Mesenchymal stem cell (in vitro differentiated cells and primary cell): ENCODE measurements around the gene VWA1.
"Not testable (repeated sequence)": the region's sequence is repeated elsewhere in the genome, so short reads cannot be mapped to it uniquely, and the experiment has no call there.

Experiments used
- DNase-seq: peaks from one replicate; pipeline ENCODE4 v3.0.0-alpha.2; 2013
- H2AFZ ChIP-seq: one replicate; pipeline ENCODE4 v1.6.1; 2013; ENCODE audit warnings: low read depth, mild to moderate bottlenecking, control low read depth, inconsistent platforms, low read length, moderate library complexity
- H2AK5ac ChIP-seq: 2 replicates; pipeline ENCODE4 v1.6.1; 2013; ENCODE audit warnings: low read length, moderate library complexity, mild to moderate bottlenecking, inconsistent platforms; ENCODE audit not compliant: severe bottlenecking
- H2BK120ac ChIP-seq: one replicate; pipeline ENCODE4 v1.6.1; 2013; ENCODE audit warnings: low read depth, mild to moderate bottlenecking, inconsistent platforms, low read length, moderate library complexity
- H2BK12ac ChIP-seq, 2 experiments: one replicate each; pipeline ENCODE4 v1.6.1; 2013; ENCODE audit warnings: inconsistent platforms in 2 of 2, low read length in 2 of 2, mild to moderate bottlenecking in 2 of 2, moderate library complexity in 2 of 2, control low read depth in 1 of 2
- H2BK15ac ChIP-seq: one replicate; pipeline ENCODE4 v1.6.1; 2013; ENCODE audit warnings: mild to moderate bottlenecking, low read depth, inconsistent platforms; ENCODE audit not compliant: poor library complexity, severe bottlenecking
- H2BK5ac ChIP-seq: 2 replicates; pipeline ENCODE4 v1.6.1; 2013; ENCODE audit warnings: low read depth, mild to moderate bottlenecking, low read length, control low read depth, inconsistent platforms; ENCODE audit not compliant: poor library complexity, severe bottlenecking
- H3K14ac ChIP-seq, 2 experiments: one replicate each; pipeline ENCODE4 v1.6.1; 2013; ENCODE audit warnings: inconsistent platforms in 2 of 2, low read length in 2 of 2, control low read depth in 1 of 2, mild to moderate bottlenecking in 1 of 2, moderate library complexity in 1 of 2
- H3K18ac ChIP-seq, 2 experiments: one replicate each; pipeline ENCODE4 v1.6.1; 2013; ENCODE audit warnings: inconsistent platforms in 2 of 2, low read length in 2 of 2, control low read depth in 1 of 2, low read depth in 1 of 2, mild to moderate bottlenecking in 1 of 2
- H3K23ac ChIP-seq, 2 experiments: one replicate each; pipeline ENCODE4 v1.6.1; 2013; ENCODE audit warnings: inconsistent platforms in 2 of 2, low read length in 2 of 2, mild to moderate bottlenecking in 2 of 2, moderate library complexity in 2 of 2, control low read depth in 1 of 2
- H3K27ac ChIP-seq: 2 replicates; pipeline ENCODE4 v1.5.1; 2013; ENCODE audit warnings: mild to moderate bottlenecking, moderate library complexity, low read length, control low read depth, inconsistent platforms; ENCODE audit not compliant: poor library complexity, severe bottlenecking
- H3K27me3 ChIP-seq, 2 experiments: 2 replicates each; pipeline versions ENCODE4 v1.6.1 to v1.7.0; 2013; ENCODE audit warnings: low read length in 2 of 2, mild to moderate bottlenecking in 2 of 2, moderate library complexity in 2 of 2, control low read depth in 1 of 2, inconsistent platforms in 1 of 2; ENCODE audit not compliant: control insufficient read depth in 1 of 2, insufficient read depth in 1 of 2
- H3K36me3 ChIP-seq, 2 experiments: 2 replicates each; pipeline versions ENCODE4 v1.6.1 to v1.7.0; 2013; ENCODE audit warnings: low read length in 2 of 2, control low read depth in 1 of 2, inconsistent platforms in 1 of 2, low read depth in 1 of 2, mild to moderate bottlenecking in 1 of 2; ENCODE audit not compliant: insufficient read depth in 2 of 2, control insufficient read depth in 1 of 2
- H3K4ac ChIP-seq, 2 experiments: one replicate each; pipeline ENCODE4 v1.6.1; 2013; ENCODE audit warnings: inconsistent platforms in 2 of 2, low read length in 2 of 2, mild to moderate bottlenecking in 2 of 2, moderate library complexity in 2 of 2, control low read depth in 1 of 2, low read depth in 1 of 2
- H3K4me1 ChIP-seq: 2 replicates; pipeline ENCODE4 v1.6.1; 2013; ENCODE audit warnings: low read depth, low read length, control low read depth; ENCODE audit not compliant: control insufficient read depth, insufficient read depth
- H3K4me2 ChIP-seq: 2 replicates; pipeline ENCODE4 v1.6.1; 2013; ENCODE audit warnings: low read length, mild to moderate bottlenecking, inconsistent platforms; ENCODE audit not compliant: poor library complexity, severe bottlenecking
- H3K4me3 ChIP-seq, 2 experiments: 2 replicates each; pipeline versions ENCODE4 v1.5.1 to v1.7.0; 2013; ENCODE audit warnings: low read length in 2 of 2, mild to moderate bottlenecking in 2 of 2, control low read depth in 1 of 2, low read depth in 1 of 2; ENCODE audit not compliant: insufficient read depth in 1 of 2
- H3K79me1 ChIP-seq: replicated peaks from 2 replicates; pipeline ENCODE4 v1.6.1; 2013; ENCODE audit warnings: mild to moderate bottlenecking, control low read depth, low read length, inconsistent platforms; ENCODE audit not compliant: poor library complexity, severe bottlenecking
- H3K9ac ChIP-seq: 2 replicates; pipeline ENCODE4 v1.7.0; 2013; ENCODE audit warnings: mild to moderate bottlenecking, low read length, moderate library complexity
- H3K9me3 ChIP-seq: 2 replicates; pipeline ENCODE4 v1.7.0; 2013; ENCODE audit warnings: mild to moderate bottlenecking, low read length; ENCODE audit not compliant: control insufficient read depth
- H4K8ac ChIP-seq: one replicate; pipeline ENCODE4 v1.6.1; 2013; ENCODE audit warnings: inconsistent platforms, mild to moderate bottlenecking, low read length, moderate library complexity
- H4K91ac ChIP-seq: one replicate; pipeline ENCODE4 v1.6.1; 2013; ENCODE audit warnings: mild to moderate bottlenecking, low read length, inconsistent platforms
- WGBS: methylation state at CpG from one replicate; pipeline ENCODE4 v1.1.7; 2013; ENCODE audit warnings: mixed read lengths; 5-methylcytosine and 5-hydroxymethylcytosine counted together

VWA1 gene

DNA sequence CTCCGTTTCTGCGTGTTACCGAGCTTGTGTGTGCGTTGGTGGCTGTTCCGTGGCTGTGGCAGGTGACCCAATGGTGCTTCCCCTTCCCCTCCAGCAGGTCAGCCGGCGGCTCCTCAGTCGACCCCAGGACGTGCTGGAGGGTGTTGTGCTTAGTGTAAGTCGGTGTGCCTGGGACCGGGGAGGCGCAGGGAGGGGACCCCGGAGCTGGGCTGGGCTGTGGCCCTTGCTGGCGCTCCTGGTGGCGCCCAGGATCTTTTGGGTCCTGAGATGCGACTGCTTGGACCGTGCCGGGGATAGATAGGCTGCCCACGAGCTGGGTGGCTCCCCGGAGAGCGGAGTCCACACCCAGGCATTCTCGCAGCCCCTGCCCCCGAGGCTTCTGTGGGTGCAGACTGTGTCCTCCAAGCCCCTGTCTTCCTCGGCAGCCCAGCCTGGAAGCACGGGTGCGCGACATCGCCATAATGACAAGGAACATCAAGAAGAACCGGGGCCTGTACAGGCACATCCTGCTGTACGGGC, 19.9 kb downstream of the VWA1 start:
- Histone ChIP-seq H3K18ac (no peak overlapping the region), H2AFZ (no peak overlapping the region), H3K4me1 (peaks cover 4% of the 10 kb centered on the region), H3K79me1 (no peaks in the 10 kb centered on the region), H2BK12ac (no peak overlapping the region), H3K9me3 (no peaks in the 10 kb centered on the region), H4K91ac (no peak overlapping the region), H2BK120ac (no peak overlapping the region), H3K4me3 (no peak overlapping the region), H2AK5ac (no peak overlapping the region), H3K36me3 (peaks cover 0 to 2% of the 10 kb centered on the region in 2 experiments), H4K8ac (no peak overlapping the region), H3K4ac (no peak overlapping the region), H2BK15ac (no peak overlapping the region), H3K9ac (no peak overlapping the region), H3K27me3 (peaks cover 0 to 7% of the 10 kb centered on the region in 2 experiments), H3K4me2 (no peak overlapping the region), H3K14ac (no peak overlapping the region), H3K23ac (no peak overlapping the region), H3K27ac (no peak overlapping the region), H2BK5ac (no peak overlapping the region)
- WGBS: 93% methylated on average over 26 of the region's 30 CpGs
- no peak for DNase-seq

GRCh38 chr1:1455934-1456333, 20.4 kb downstream of the VWA1 start:
- H3K27me3 ChIP-seq, H2AK5ac ChIP-seq, H3K14ac ChIP-seq, H3K9ac ChIP-seq, H2BK12ac ChIP-seq, H2BK15ac ChIP-seq, H3K9me3 ChIP-seq, H3K79me1 ChIP-seq, H4K8ac ChIP-seq, H2BK5ac ChIP-seq, H3K36me3 ChIP-seq, H2AFZ ChIP-seq, H3K4me3 ChIP-seq, H3K4me2 ChIP-seq, H3K23ac ChIP-seq, H3K18ac ChIP-seq, H3K4me1 ChIP-seq, H3K4ac ChIP-seq, H4K91ac ChIP-seq, H2BK120ac ChIP-seq, H3K27ac ChIP-seq, DNase-seq: not testable (repeated sequence)
- WGBS: no CpG with 5 or more reads among the region's 15 CpGs

DNA sequence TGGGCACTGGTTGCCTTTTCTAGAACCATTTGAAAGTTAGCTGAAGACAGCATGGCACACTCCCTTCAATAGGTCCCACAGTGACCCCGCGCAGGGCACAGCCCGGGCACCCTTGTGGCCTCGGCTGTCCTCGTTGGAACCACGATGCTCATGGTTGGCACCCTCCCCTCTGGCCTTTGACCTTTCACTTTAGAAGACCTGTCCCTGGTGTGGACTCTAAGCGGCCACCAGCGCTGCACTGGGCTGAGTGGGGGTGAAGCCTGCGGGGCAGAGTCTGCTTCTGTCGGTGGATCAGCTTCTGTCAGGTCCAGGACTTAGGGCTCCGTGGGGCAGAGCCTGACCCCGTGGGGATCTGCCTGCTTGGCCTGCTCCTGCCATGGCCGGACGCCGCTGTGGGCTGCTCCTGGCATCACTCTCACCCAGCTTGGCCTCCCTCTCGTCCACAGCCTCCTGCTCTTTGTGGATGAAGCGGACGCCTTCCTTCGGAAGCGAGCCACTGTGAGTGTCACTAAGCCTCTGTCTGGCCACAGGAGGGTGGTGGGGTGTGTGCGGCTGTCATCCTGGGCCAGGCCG, 21.3 kb downstream of the VWA1 start:
- 96% methylated on average over 19 of the region's 22 CpGs for WGBS
- not testable (repeated sequence) for H3K4me1 ChIP-seq

GRCh38 chr1:1459156-1459555, 23.7 kb downstream of the VWA1 start:
- not testable (repeated sequence) for H2BK120ac ChIP-seq, H3K4me2 ChIP-seq, H3K79me1 ChIP-seq, H3K27ac ChIP-seq, H2BK15ac ChIP-seq, H2AK5ac ChIP-seq, H3K23ac ChIP-seq, H3K4me1 ChIP-seq, H3K4me3 ChIP-seq, DNase-seq, H3K4ac ChIP-seq, H4K8ac ChIP-seq, H3K9ac ChIP-seq, H3K36me3 ChIP-seq, H3K9me3 ChIP-seq, H4K91ac ChIP-seq, H3K27me3 ChIP-seq, H2AFZ ChIP-seq, H2BK12ac ChIP-seq, H3K14ac ChIP-seq, H2BK5ac ChIP-seq, H3K18ac ChIP-seq
- WGBS: 93% methylated on average over 6 of the region's 19 CpGs

More for the DNA sequence above, 21.3 kb downstream of the VWA1 start:
- H3K36me3 ChIP-seq, H3K9me3 ChIP-seq, H4K8ac ChIP-seq, H3K9ac ChIP-seq, H3K4ac ChIP-seq, H2BK5ac ChIP-seq, H3K27ac ChIP-seq, H4K91ac ChIP-seq, H2BK120ac ChIP-seq, H2AFZ ChIP-seq, H3K4me2 ChIP-seq, H3K14ac ChIP-seq, H3K79me1 ChIP-seq, H3K23ac ChIP-seq, DNase-seq, H2BK12ac ChIP-seq, H3K27me3 ChIP-seq, H2AK5ac ChIP-seq, H3K4me3 ChIP-seq, H2BK15ac ChIP-seq, H3K18ac ChIP-seq: not testable (repeated sequence)
